LoVo (cell line): Measurements from ENCODE around the gene ATP8A1.

Experiments used
- DNase-seq: peaks from one replicate; pipeline ENCODE4 v3.0.0-alpha.2; 2016; ENCODE audit warnings: low spot score

ATP8A1 gene

DNA sequence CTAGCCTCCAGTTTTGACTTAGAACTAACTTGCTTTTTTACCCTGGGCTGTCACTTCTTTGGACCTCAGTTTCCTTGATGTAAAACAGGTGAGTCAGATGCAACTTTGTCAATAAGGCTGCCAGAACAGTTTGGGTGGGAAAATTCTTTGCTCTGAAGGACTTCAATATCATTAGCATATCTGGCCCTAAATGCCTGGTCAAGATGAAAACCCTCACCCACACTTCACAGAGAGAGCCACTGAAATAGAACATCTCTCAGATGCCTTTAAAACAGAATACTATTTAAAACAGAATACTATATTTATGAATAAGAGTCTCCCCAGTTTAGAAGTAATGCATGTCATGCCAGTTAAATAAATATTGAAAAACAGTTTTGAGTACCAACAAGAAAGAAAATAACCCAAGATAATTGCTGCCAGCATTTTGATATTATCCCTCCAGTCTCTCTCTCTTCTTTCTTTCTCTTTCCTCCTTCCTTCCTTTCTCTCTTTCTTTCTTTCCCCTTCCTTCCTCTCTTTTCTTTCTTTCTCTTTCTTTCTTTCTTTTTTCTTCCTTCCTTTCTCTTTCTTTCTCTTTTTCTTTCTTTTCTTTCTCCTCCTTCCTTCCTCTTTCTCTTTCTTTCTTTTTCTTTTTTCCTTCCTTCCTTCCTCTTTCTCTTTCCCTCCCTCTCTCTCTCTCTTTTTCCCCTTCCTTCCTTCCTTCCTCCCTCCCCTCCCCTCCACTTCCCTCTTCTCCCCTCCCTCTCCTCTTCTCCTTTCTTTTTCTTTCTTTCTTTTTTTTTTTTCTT, 292.4 kb downstream of the ATP8A1 start:
- DNase-seq: no peak

DNA sequence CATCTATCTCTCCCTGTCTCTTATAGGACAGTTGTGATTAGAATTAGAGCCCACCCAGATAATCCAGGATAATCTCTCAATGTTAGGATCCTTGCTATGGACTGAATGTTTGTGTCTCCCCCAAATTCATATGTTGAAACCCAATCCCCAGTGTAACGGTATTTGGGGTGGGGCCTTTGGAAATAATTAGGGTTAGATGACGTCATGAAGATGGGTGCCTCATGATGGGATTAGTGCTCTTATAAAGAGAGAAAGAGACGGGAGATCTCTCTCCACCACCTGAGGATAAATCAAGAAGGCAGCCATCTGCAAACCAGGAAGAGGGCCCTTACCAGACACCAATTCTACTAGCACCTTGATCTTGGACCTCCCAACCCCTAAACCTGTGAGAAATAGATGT, 293.3 kb downstream of the ATP8A1 start:
- no peak for DNase-seq

- DNase-seq: no peak
These were observed 294.3 kb downstream of the ATP8A1 start for GRCh38 chr4:42362591-42362990.

DNA sequence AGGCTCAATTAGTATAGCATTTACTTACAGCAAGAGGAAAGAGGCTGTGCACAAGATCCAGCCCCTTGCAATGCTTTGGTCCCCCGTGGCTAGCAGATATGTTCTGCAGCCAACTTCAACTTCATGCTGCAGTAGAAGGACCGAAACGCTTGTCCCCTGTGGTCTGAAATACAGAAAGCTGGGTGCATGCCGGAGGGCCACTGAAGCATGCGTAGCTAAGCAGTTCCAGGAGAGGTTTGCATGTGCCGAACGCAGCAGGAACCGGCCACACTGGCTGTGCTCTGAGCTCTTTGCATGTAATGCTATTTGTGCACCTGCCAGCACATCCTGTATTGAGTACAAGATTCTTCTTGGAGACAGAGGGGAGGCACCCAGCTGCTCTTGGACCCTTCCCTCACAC, 295.4 kb downstream of the ATP8A1 start:
- DNase-seq: no peak

GRCh38 chr4:42360256-42360669, 296.6 kb downstream of the ATP8A1 start:
- DNase-seq: no peak

- no peak for DNase-seq
These were observed 297.2 kb downstream of the ATP8A1 start for GRCh38 chr4:42359711-42360110.
